Trophoblast cell (in vitro differentiated cells and primary cell): ENCODE results near the gene INAFM2.

ENCODE experiments used
- DNase-seq, 2 donors: peaks; one replicate each; pipeline ENCODE4 v3.0.0-alpha.2; 2016
- H2AFZ ChIP-seq: 2 replicates; pipeline ENCODE4 v1.6.1; 2013; ENCODE audit warnings: low read length, moderate library complexity, mild to moderate bottlenecking; ENCODE audit not compliant: insufficient read depth, poor library complexity
- H2AK5ac ChIP-seq: 2 replicates; pipeline ENCODE4 v1.6.1; 2013; ENCODE audit warnings: mild to moderate bottlenecking, low read length
- H2BK120ac ChIP-seq: 2 replicates; pipeline ENCODE4 v1.6.1; 2013; ENCODE audit warnings: low read length, mild to moderate bottlenecking, moderate library complexity; ENCODE audit not compliant: insufficient read depth, poor library complexity
- H2BK12ac ChIP-seq: 2 replicates; pipeline ENCODE4 v1.6.1; 2013; ENCODE audit warnings: mild to moderate bottlenecking, low read length, moderate library complexity
- H2BK5ac ChIP-seq: 2 replicates; pipeline ENCODE4 v1.6.1; 2013; ENCODE audit warnings: low read length, low read depth, moderate library complexity, mild to moderate bottlenecking; ENCODE audit not compliant: poor library complexity
- H3K14ac ChIP-seq: 2 replicates; pipeline ENCODE4 v1.6.1; 2013; ENCODE audit warnings: mild to moderate bottlenecking, low read length
- H3K18ac ChIP-seq: 2 replicates; pipeline ENCODE4 v1.6.1; 2013; ENCODE audit warnings: mild to moderate bottlenecking, low read length
- H3K23ac ChIP-seq: 2 replicates; pipeline ENCODE4 v1.6.1; 2013; ENCODE audit warnings: low read length
- H3K27ac ChIP-seq: 2 replicates; pipeline ENCODE4 v1.5.1; 2013; ENCODE audit warnings: low read depth, mild to moderate bottlenecking, inconsistent platforms, low read length, moderate library complexity
- H3K27me3 ChIP-seq: 2 replicates; pipeline ENCODE4 v1.6.1; 2013; ENCODE audit warnings: inconsistent platforms, mild to moderate bottlenecking, low read length, moderate library complexity; ENCODE audit not compliant: insufficient read depth
- H3K36me3 ChIP-seq, 2 experiments: 1 replicate in 1 of 2; 2 replicates in 1 of 2; pipeline ENCODE4 v1.6.1; 2013; ENCODE audit warnings: low read length in 2 of 2, mild to moderate bottlenecking in 2 of 2, moderate library complexity in 1 of 2; ENCODE audit not compliant: insufficient read depth in 2 of 2, control insufficient read depth in 1 of 2
- H3K4ac ChIP-seq: 2 replicates; pipeline ENCODE4 v1.6.1; 2013; ENCODE audit warnings: low read depth, mild to moderate bottlenecking, low read length, moderate library complexity
- H3K4me1 ChIP-seq, 2 experiments: 1 replicate in 1 of 2; 2 replicates in 1 of 2; pipeline ENCODE4 v1.6.1; 2013; ENCODE audit warnings: low read length in 2 of 2, mild to moderate bottlenecking in 2 of 2, moderate library complexity in 1 of 2; ENCODE audit not compliant: insufficient read depth in 2 of 2, control insufficient read depth in 1 of 2
- H3K4me2 ChIP-seq: 2 replicates; pipeline ENCODE4 v1.6.1; 2013; ENCODE audit warnings: inconsistent platforms, mild to moderate bottlenecking, low read length, moderate library complexity
- H3K4me3 ChIP-seq: 2 replicates; pipeline ENCODE4 v1.5.1; 2013; ENCODE audit warnings: mild to moderate bottlenecking, low read depth, low read length, inconsistent platforms
- H3K79me1 ChIP-seq: one replicate; pipeline ENCODE4 v1.6.1; 2013; ENCODE audit warnings: low read length
- H3K79me2 ChIP-seq: 2 replicates; pipeline ENCODE4 v1.6.1; 2013; ENCODE audit warnings: low read length, mild to moderate bottlenecking; ENCODE audit not compliant: control insufficient read depth, insufficient read depth, poor library complexity
- H3K9ac ChIP-seq: 2 replicates; pipeline ENCODE4 v1.6.1; 2013; ENCODE audit warnings: mild to moderate bottlenecking, low read length
- H3K9me3 ChIP-seq: 2 replicates; pipeline ENCODE4 v1.6.1; 2013; ENCODE audit warnings: low read depth, mild to moderate bottlenecking, control low read depth, inconsistent platforms, low read length; ENCODE audit not compliant: insufficient read depth
- H4K12ac ChIP-seq: 2 replicates; pipeline ENCODE4 v1.6.1; 2013; ENCODE audit warnings: low read depth, mild to moderate bottlenecking, low read length, moderate library complexity
- H4K8ac ChIP-seq: 2 replicates; pipeline ENCODE4 v1.6.1; 2013; ENCODE audit warnings: low read depth, mild to moderate bottlenecking, low read length, moderate library complexity
- H4K91ac ChIP-seq: one replicate; pipeline ENCODE4 v1.6.1; 2013; ENCODE audit warnings: low read depth, mild to moderate bottlenecking, low read length, moderate library complexity
- WGBS: extraction: QIAGEN DNeasy Blood & Tissue Kit; methylation state at CpG from one replicate; pipeline ENCODE4 v1.1.7; 2013; ENCODE audit warnings: missing lambda C conversion rate; ENCODE audit not compliant: insufficient read length, insufficient coverage; ENCODE audit errors: extremely low coverage; 5-methylcytosine and 5-hydroxymethylcytosine counted together

INAFM2 gene

GRCh38 chr15:40296561-40297230 lies 26.8 kb upstream of the INAFM2 start:
- peaks cover 7% of the 10 kb centered on the region for H3K27me3 ChIP-seq
- H3K27ac ChIP-seq: no peak overlapping the region
- no peak overlapping the region for H4K8ac ChIP-seq
- H2AK5ac ChIP-seq: no peak overlapping the region
- no peak overlapping the region for H2BK120ac ChIP-seq
- no peak overlapping the region for H3K4me3 ChIP-seq
- no peak overlapping the region for H3K23ac ChIP-seq
- peaks cover 7% of the 10 kb centered on the region for H3K9me3 ChIP-seq
- H3K4me1 ChIP-seq: peaks cover 18 to 29% of the 10 kb centered on the region in 2 experiments
- no peak overlapping the region for H2AFZ ChIP-seq
- no peak overlapping the region for H3K14ac ChIP-seq
- peak in 1 of 2 donors; percentile 44 for DNase-seq
- H3K79me1 ChIP-seq: peaks cover 4% of the 10 kb centered on the region
- H3K4ac ChIP-seq: no peak overlapping the region
- H3K36me3 ChIP-seq: no peaks in the 10 kb centered on the region
- H3K18ac ChIP-seq: no peak overlapping the region
- H4K12ac ChIP-seq: no peak overlapping the region
- H3K4me2 ChIP-seq: no peak overlapping the region
- no peaks in the 10 kb centered on the region for H3K79me2 ChIP-seq
- H3K9ac ChIP-seq: no peak overlapping the region
- no peak overlapping the region for H2BK5ac ChIP-seq
- H2BK12ac ChIP-seq: no peak overlapping the region
- H4K91ac ChIP-seq: no peak overlapping the region
- no CpG with 5 or more reads among the region's 5 CpGs for WGBS

- Histone ChIP-seq H3K18ac (no peak overlapping the region), H4K8ac (no peak overlapping the region), H3K4me2 (no peak overlapping the region), H3K4ac (no peak overlapping the region), H3K36me3 (no peaks in the 10 kb centered on the region), H3K4me1 (peaks cover 24 to 35% of the 10 kb centered on the region in 2 experiments), H3K27ac (no peak overlapping the region), H4K91ac (no peak overlapping the region), H3K14ac (no peak overlapping the region), H4K12ac (no peak overlapping the region), H3K79me2 (no peaks in the 10 kb centered on the region), H3K9me3 (peaks cover 6% of the 10 kb centered on the region), H2AK5ac (no peak overlapping the region), H2BK12ac (no peak overlapping the region), H3K4me3 (no peak overlapping the region), H2BK5ac (no peak overlapping the region), H3K27me3 (peaks cover under 1% of the 10 kb centered on the region), H2BK120ac (no peak overlapping the region), H2AFZ (no peak overlapping the region), H3K9ac (no peak overlapping the region), H3K23ac (no peak overlapping the region), H3K79me1 (peaks cover 8% of the 10 kb centered on the region)
- DNase-seq: no peak
- no CpG with 5 or more reads among the region's 10 CpGs for WGBS
Observed at GRCh38 chr15:40297356-40297755, 26.1 kb upstream of the INAFM2 start.

GRCh38 chr15:40298216-40298935 lies 25.1 kb upstream of the INAFM2 start:
- Histone ChIP-seq H3K23ac (no peak overlapping the region), H3K9ac (no peak overlapping the region)

GRCh38 chr15:40300367-40300766 lies 23.1 kb upstream of the INAFM2 start:
- Histone ChIP-seq H2BK12ac (no peak overlapping the region), H3K4me3 (no peak overlapping the region), H3K18ac (no peak overlapping the region), H3K27me3 (no peaks in the 10 kb centered on the region), H4K91ac (no peak overlapping the region), H2BK120ac (no peak overlapping the region), H2BK5ac (no peak overlapping the region), H2AFZ (no peak overlapping the region), H2AK5ac (no peak overlapping the region), H3K79me1 (peaks cover 8% of the 10 kb centered on the region), H3K9me3 (peaks cover 6% of the 10 kb centered on the region), H3K23ac (no peak overlapping the region), H3K27ac (no peak overlapping the region), H3K14ac (no peak overlapping the region), H4K12ac (no peak overlapping the region), H4K8ac (no peak overlapping the region), H3K79me2 (no peaks in the 10 kb centered on the region), H3K4me1 (peaks cover 26 to 37% of the 10 kb centered on the region in 2 experiments), H3K4ac (no peak overlapping the region), H3K36me3 (no peaks in the 10 kb centered on the region), H3K9ac (no peak overlapping the region), H3K4me2 (no peak overlapping the region)
- DNase-seq: no peak
- no CpG with 5 or more reads among the region's 2 CpGs for WGBS

More at GRCh38 chr15:40298216-40298935, 25.1 kb upstream of the INAFM2 start:
- no peak overlapping the region for H2BK120ac ChIP-seq
- no peak overlapping the region for H3K4me3 ChIP-seq
- H4K91ac ChIP-seq: no peak overlapping the region
- H3K79me1 ChIP-seq: peaks cover 8% of the 10 kb centered on the region
- no peak overlapping the region for H3K18ac ChIP-seq
- H2AFZ ChIP-seq: no peak overlapping the region
- no peak overlapping the region for H2BK5ac ChIP-seq
- no peak overlapping the region for H3K4ac ChIP-seq
- H3K79me2 ChIP-seq: no peaks in the 10 kb centered on the region
- no peak overlapping the region for H4K8ac ChIP-seq
- peaks cover 26 to 38% of the 10 kb centered on the region in 2 experiments for H3K4me1 ChIP-seq
- H3K4me2 ChIP-seq: no peak overlapping the region
- H2AK5ac ChIP-seq: no peak overlapping the region
- no peak overlapping the region for H2BK12ac ChIP-seq
- no peak overlapping the region for H4K12ac ChIP-seq
- DNase-seq: no peak
- H3K36me3 ChIP-seq: no peaks in the 10 kb centered on the region
- no peaks in the 10 kb centered on the region for H3K27me3 ChIP-seq
- H3K14ac ChIP-seq: no peak overlapping the region
- no peak overlapping the region for H3K27ac ChIP-seq
- peaks cover 6% of the 10 kb centered on the region for H3K9me3 ChIP-seq
- WGBS: no CpG with 5 or more reads among the region's 17 CpGs
